WTC11 (cell line): Measurements from ENCODE around the gene PCGF2. TPM values are rescaled to one million over a fixed set of nuclear protein-coding genes. Genes with fewer than 3 reads are reported as not detected.
A peak's percentile ranks its signal among the peaks of the same experiment; 100 is the strongest.
"Not testable (repeated sequence)": the region's sequence is repeated elsewhere in the genome, so short reads cannot be mapped to it uniquely, and the experiment has no call there.

Experiments used
- ATAC-seq: fragments of 200-7000 bp; cut with Tn5 transposase; 2 replicates; pipeline ENCODE4 v1.10.0; 2021; ENCODE audit warnings: mild to moderate bottlenecking, moderate library complexity
- CTCF ChIA-PET: fragments of 300-600 bp; sonication (Branson Sonifier 250); formaldehyde crosslinking; loops from one replicate; lab custom pipeline; 2021; ENCODE audit warnings: antibody characterized with exemption; lab: Charles Lee
- POLR2A ChIA-PET: fragments of 350-600 bp; sonication (Branson Sonifier 250); formaldehyde crosslinking; loops from one replicate; lab custom pipeline; 2021; ENCODE audit warnings: antibody characterized with exemption; lab: Charles Lee
- DNase-seq: peaks from one replicate; pipeline ENCODE4 v3.0.0; 2021; ENCODE audit warnings: low spot score
- H3K27ac Mint-ChIP-seq: 2 replicates; pipeline ENCODE4 v1.8.0; 2021; ENCODE audit warnings: mixed read lengths
- H3K27me3 Mint-ChIP-seq: 2 replicates; pipeline ENCODE4 v1.8.0; 2021; ENCODE audit warnings: low read depth, mild to moderate bottlenecking, moderate library complexity, mixed read lengths
- H3K36me3 Mint-ChIP-seq: 2 replicates; pipeline ENCODE4 v1.8.0; 2021; ENCODE audit warnings: mixed read lengths
- H3K4me1 Mint-ChIP-seq: 2 replicates; pipeline ENCODE4 v1.8.0; 2022; ENCODE audit warnings: mixed read lengths
- H3K4me3 Mint-ChIP-seq: 2 replicates; pipeline ENCODE4 v1.8.0; 2021; ENCODE audit warnings: mild to moderate bottlenecking, moderate library complexity, mixed read lengths
- H3K9me3 Mint-ChIP-seq: 2 replicates; pipeline ENCODE4 v1.8.0; 2021; ENCODE audit warnings: mixed read lengths
- AR ChIP-seq: fragments of 250-450 bp; sonication (Bioruptor Pico); IDR thresholded peaks from 2 replicates; pipeline ENCODE4 v1.9.0; 2021; ENCODE audit warnings: mild to moderate bottlenecking
- E2F5 ChIP-seq: sonication (generic); formaldehyde crosslinking; IDR thresholded peaks from 2 replicates; pipeline ENCODE4 v1.8.1; 2022; ENCODE audit warnings: mild to moderate bottlenecking, moderate library complexity, missing genetic modification reagents
- ERG ChIP-seq: fragments of 250-450 bp; sonication (Bioruptor Pico); IDR thresholded peaks from 2 replicates; pipeline ENCODE4 v1.8.0; 2021; ENCODE audit warnings: mild to moderate bottlenecking
- GABPB1 ChIP-seq: sonication (generic); formaldehyde crosslinking; IDR thresholded peaks from 2 replicates; pipeline ENCODE4 v1.8.1; 2023; ENCODE audit warnings: mild to moderate bottlenecking, missing genetic modification reagents
- JAZF1 ChIP-seq: fragments of 250-450 bp; sonication (Bioruptor Pico); IDR thresholded peaks from 2 replicates; pipeline ENCODE4 v1.9.0; 2021; ENCODE audit warnings: moderate library complexity, mild to moderate bottlenecking, inconsistent platforms
- MLX ChIP-seq: sonication (generic); formaldehyde crosslinking; IDR thresholded peaks from 2 replicates; pipeline ENCODE4 v1.8.1; 2023; ENCODE audit warnings: mild to moderate bottlenecking, missing genetic modification reagents, moderate library complexity
- NFE2L1 ChIP-seq: sonication (generic); formaldehyde crosslinking; IDR thresholded peaks from 2 replicates; pipeline ENCODE4 v1.8.1; 2023; ENCODE audit warnings: missing genetic modification reagents
- NR2C2 ChIP-seq: sonication (generic); formaldehyde crosslinking; IDR thresholded peaks from 2 replicates; pipeline ENCODE4 v1.8.0; 2022; ENCODE audit warnings: mild to moderate bottlenecking, missing genetic modification reagents
- NR3C1 ChIP-seq: sonication (generic); formaldehyde crosslinking; conservative IDR thresholded peaks from 2 replicates; pipeline ENCODE4 v1.8.1; 2023; ENCODE audit warnings: low read depth, mild to moderate bottlenecking, missing genetic modification reagents
- RELA ChIP-seq: sonication (generic); formaldehyde crosslinking; IDR thresholded peaks from 2 replicates; pipeline ENCODE4 v1.8.1; 2022; ENCODE audit warnings: missing genetic modification reagents, mild to moderate bottlenecking, borderline replicate concordance
- SMAD4 ChIP-seq: sonication (generic); formaldehyde crosslinking; IDR thresholded peaks from 2 replicates; pipeline ENCODE4 v1.8.0; 2022; ENCODE audit warnings: mild to moderate bottlenecking, missing genetic modification reagents
- SP1 ChIP-seq: sonication (generic); formaldehyde crosslinking; conservative IDR thresholded peaks from 2 replicates; pipeline ENCODE4 v1.8.1; 2022; ENCODE audit warnings: missing genetic modification reagents
- USF2 ChIP-seq: sonication (generic); formaldehyde crosslinking; IDR thresholded peaks from 2 replicates; pipeline ENCODE4 v1.8.1; 2023; ENCODE audit warnings: mild to moderate bottlenecking, missing genetic modification reagents, moderate library complexity
- ZNF121 ChIP-seq: sonication (generic); formaldehyde crosslinking; IDR thresholded peaks from 2 replicates; pipeline ENCODE4 v1.8.0; 2023; ENCODE audit warnings: missing genetic modification reagents
- ZNF232 ChIP-seq: sonication (generic); formaldehyde crosslinking; IDR thresholded peaks from 2 replicates; pipeline ENCODE4 v1.8.0; 2022; ENCODE audit warnings: mild to moderate bottlenecking, missing genetic modification reagents
- ZNF423 ChIP-seq: fragments of 250-450 bp; sonication (Bioruptor Pico); IDR thresholded peaks from 2 replicates; pipeline ENCODE4 v2.1.2; 2022; ENCODE audit warnings: mild to moderate bottlenecking, moderate library complexity
- ZNF425 ChIP-seq: fragments of 250-450 bp; sonication (Bioruptor Pico); conservative IDR thresholded peaks from 2 replicates; pipeline ENCODE4 v1.9.0; 2021; ENCODE audit warnings: mild to moderate bottlenecking
- total RNA-seq: library from RNA; stranded (reverse); gene quantifications from 3 replicates; pipeline ENCODE4 v1.2.3, GENCODE V29; 2021

PCGF2 gene
- total RNA-seq, 1 experiment from 2014 or later = 104 TPM

- not testable (repeated sequence) for H3K27me3 Mint-ChIP-seq, ATAC-seq
- CTCF ChIA-PET = interaction anchor here (0.6 kb wide), 1 partner anchor 363 kb away, joined by 3 read pairs; no protein-coding TSS in a partner anchor
These were observed 42.1 kb upstream of the PCGF2 start for GRCh38 chr17:38790148-38790707.

GRCh38 chr17:38789185-38789584, 41.0 kb upstream of the PCGF2 start:
- H3K4me1 Mint-ChIP-seq = peaks cover 15% of the 10 kb centered on the region
- no peak for TF ChIP-seq ZNF423 (CRISPR knock-in tag)
- no peak for DNase-seq
- H3K9me3 Mint-ChIP-seq = no peaks in the 10 kb centered on the region
- peaks cover 32% of the 10 kb centered on the region for H3K36me3 Mint-ChIP-seq
- H3K27me3 Mint-ChIP-seq = no peaks in the 10 kb centered on the region
- ATAC-seq = peak; percentile 84
- H3K4me3 Mint-ChIP-seq = no peak overlapping the region
- ChIA-PET POLR2A (no interaction called here), CTCF (interaction anchor here (1.0 to 1.2 kb wide), 2 partner anchors 128 to 376 kb away, joined by 3 to 4 read pairs; no protein-coding TSS in a partner anchor)
- peak overlapping the region; percentile 59 for H3K27ac Mint-ChIP-seq

More at GRCh38 chr17:38790148-38790707, 42.1 kb upstream of the PCGF2 start:
- H3K9me3 Mint-ChIP-seq, POLR2A ChIA-PET, H3K4me3 Mint-ChIP-seq, DNase-seq: not testable (repeated sequence)
- peaks cover 25% of the 10 kb centered on the region for H3K36me3 Mint-ChIP-seq
- H3K27ac Mint-ChIP-seq = peak overlapping the region; percentile 75; the same call in 1 of the 2 replicates
- peaks cover 15% of the 10 kb centered on the region for H3K4me1 Mint-ChIP-seq
- TF ChIP-seq ZNF121 = peak; percentile 97

- Mint-ChIP-seq H3K4me1 (peaks cover 15% of the 10 kb centered on the region), H3K36me3 (peaks cover 36% of the 10 kb centered on the region)
- H3K27me3 Mint-ChIP-seq, H3K27ac Mint-ChIP-seq, ATAC-seq, POLR2A ChIA-PET, DNase-seq, H3K4me3 Mint-ChIP-seq, H3K9me3 Mint-ChIP-seq: not testable (repeated sequence)
- CTCF ChIA-PET = interaction anchor here (0.7 to 1.2 kb wide), 2 partner anchors 127 to 377 kb away, joined by 3 to 4 read pairs; no protein-coding TSS in a partner anchor
These were observed 39.9 kb upstream of the PCGF2 start for GRCh38 chr17:38787999-38788398.

- H3K9me3 Mint-ChIP-seq = no peaks in the 10 kb centered on the region
- no peak for TF ChIP-seq USF2 (CRISPR knock-in tag)
- TF ChIP-seq JAZF1 (CRISPR knock-in tag) = no peak
- no peak for TF ChIP-seq ZNF423 (CRISPR knock-in tag)
- TF ChIP-seq NR2C2 (CRISPR knock-in tag) = no peak
- TF ChIP-seq RELA (CRISPR knock-in tag) = no peak
- TF ChIP-seq SP1 (CRISPR knock-in tag) = no peak
- no peak for TF ChIP-seq ERG (CRISPR knock-in tag)
- no peak for TF ChIP-seq AR (CRISPR knock-in tag)
- no peak for TF ChIP-seq GABPB1
- TF ChIP-seq MLX = no peak
- TF ChIP-seq NFE2L1 (CRISPR knock-in tag) = no peak
- no peak for TF ChIP-seq ZNF425 (CRISPR knock-in tag)
- TF ChIP-seq SMAD4 (CRISPR knock-in tag) = no peak
- TF ChIP-seq E2F5 (CRISPR knock-in tag) = no peak
- TF ChIP-seq ZNF232 (CRISPR knock-in tag) = no peak
- TF ChIP-seq NR3C1 (CRISPR knock-in tag) = no peak
- TF ChIP-seq, all 79 proteins: peak for 0
- Mint-ChIP-seq H3K4me1 (peaks cover 15% of the 10 kb centered on the region), H3K4me3 (no peak overlapping the region), H3K27me3 (no peaks in the 10 kb centered on the region), H3K27ac (no peak overlapping the region), H3K36me3 (peaks cover 33% of the 10 kb centered on the region)
- DNase-seq (no peak), ATAC-seq (no peak)
- POLR2A ChIA-PET = no interaction called here
- CTCF ChIA-PET = interaction anchor here (1.1 kb wide), 1 partner anchor 136 kb away, joined by 3 read pairs; no protein-coding TSS in a partner anchor
These were observed 38.2 kb upstream of the PCGF2 start for GRCh38 chr17:38786372-38786771.
